ENCODE results near the gene PLCL1. TPM values are rescaled to one million over a fixed set of nuclear protein-coding genes. Genes with fewer than 3 reads are reported as not detected.
"Not testable (repeated sequence)": the region's sequence is repeated elsewhere in the genome, so short reads cannot be mapped to it uniquely, and the experiment has no call there.

The PLCL1 gene
- total RNA-seq, 1 experiment from 2014 or later = 0.02 TPM

- DNase-seq (ENCODE audit: low read depth) = no peak
Measured at GRCh38 chr2:198175271-198175670, 370.9 kb downstream of the PLCL1 start.

GRCh38 chr2:198177040-198177439 lies 372.6 kb downstream of the PLCL1 start:
- DNase-seq (ENCODE audit: low read depth) = no peak

GRCh38 chr2:198178766-198179165 lies 374.4 kb downstream of the PLCL1 start:
- no peak for DNase-seq (ENCODE audit: low read depth)

GRCh38 chr2:198186257-198186656 lies 381.9 kb downstream of the PLCL1 start:
- no peak for DNase-seq (ENCODE audit: low read depth)

- DNase-seq (ENCODE audit: low read depth) = no peak
Measured at GRCh38 chr2:198187841-198188240, 383.4 kb downstream of the PLCL1 start.

- DNase-seq (ENCODE audit: low read depth) = no peak
Measured at GRCh38 chr2:198188982-198189381, 384.6 kb downstream of the PLCL1 start.

GRCh38 chr2:198191651-198192050 lies 387.3 kb downstream of the PLCL1 start:
- DNase-seq (ENCODE audit: low read depth) = no peak

- not testable (repeated sequence) for DNase-seq (ENCODE audit: low read depth)
Measured at GRCh38 chr2:198196556-198196955, 392.2 kb downstream of the PLCL1 start.

Other genes with a start within 250 kb of the PLCL1 start
- gene RFTN2, start 129.0 kb upstream of the PLCL1 start, total RNA-seq (2014; rRNA removed; shearing (Covaris generic)) = 0.10 TPM in 1 of 2 replicates, not detected in the other
- gene MARS2, start 99.2 kb upstream of the PLCL1 start, total RNA-seq (2014; rRNA removed; shearing (Covaris generic)) = 2.9 and 3.4 TPM in 2 replicates
- gene BOLL, start 19.3 kb upstream of the PLCL1 start, total RNA-seq (2014; rRNA removed; shearing (Covaris generic)) = not detected in 2 replicates